Effector memory CD4-positive, alpha-beta T cell (primary cell): Measurements from ENCODE around the gene ZFYVE28.

Source experiments
- DNase-seq, 3 donors: peaks; one replicate each; pipeline ENCODE4 v3.0.0-alpha.2; 2020
- H3K27ac ChIP-seq: 2 replicates; pipeline ENCODE4 v1.7.0; 2013; ENCODE audit warnings: mild to moderate bottlenecking, low read length, moderate library complexity; ENCODE audit not compliant: insufficient read depth, poor library complexity, severe bottlenecking
- H3K27me3 ChIP-seq: replicated peaks from 2 replicates; pipeline ENCODE4 v1.7.0; 2013; ENCODE audit warnings: mild to moderate bottlenecking, low read length; ENCODE audit not compliant: insufficient read depth, control insufficient read depth, poor library complexity, severe bottlenecking
- H3K36me3 ChIP-seq: 2 replicates; pipeline ENCODE4 v1.7.0; 2013; ENCODE audit warnings: mild to moderate bottlenecking, low read length, moderate library complexity; ENCODE audit not compliant: control insufficient read depth, insufficient read depth
- H3K4me1 ChIP-seq: 2 replicates; pipeline ENCODE4 v1.7.0; 2013; ENCODE audit warnings: low read length, mild to moderate bottlenecking; ENCODE audit not compliant: control insufficient read depth, insufficient read depth, poor library complexity, severe bottlenecking
- H3K4me3 ChIP-seq: 2 replicates; pipeline ENCODE4 v1.7.0; 2013; ENCODE audit warnings: low read length, low read depth, mild to moderate bottlenecking; ENCODE audit not compliant: insufficient read depth, poor library complexity, severe bottlenecking
- H3K9me3 ChIP-seq: 2 replicates; pipeline ENCODE4 v1.7.0; 2013; ENCODE audit warnings: mild to moderate bottlenecking, low read length, moderate library complexity; ENCODE audit not compliant: control insufficient read depth

The ZFYVE28 gene

GRCh38 chr4:2457481-2458295, 39.2 kb upstream of the ZFYVE28 start:
- no peaks in the 10 kb centered on the region for H3K27me3 ChIP-seq
- H3K36me3 ChIP-seq = no peaks in the 10 kb centered on the region
- H3K9me3 ChIP-seq = no peaks in the 10 kb centered on the region
- DNase-seq = no peak
- peaks cover 4% of the 10 kb centered on the region for H3K4me1 ChIP-seq
- no peak overlapping the region for H3K27ac ChIP-seq
- no peak overlapping the region for H3K4me3 ChIP-seq

- Histone ChIP-seq H3K4me3 (no peak overlapping the region), H3K9me3 (no peaks in the 10 kb centered on the region), H3K27me3 (no peaks in the 10 kb centered on the region), H3K27ac (no peak overlapping the region), H3K4me1 (no peaks in the 10 kb centered on the region), H3K36me3 (no peaks in the 10 kb centered on the region)
- no peak for DNase-seq
Observed at GRCh38 chr4:2451821-2452785, 33.7 kb upstream of the ZFYVE28 start.

GRCh38 chr4:2451036-2451520, 32.6 kb upstream of the ZFYVE28 start:
- Histone ChIP-seq H3K27ac (no peak overlapping the region), H3K36me3 (no peaks in the 10 kb centered on the region), H3K4me3 (no peak overlapping the region), H3K27me3 (no peaks in the 10 kb centered on the region), H3K4me1 (no peaks in the 10 kb centered on the region), H3K9me3 (no peaks in the 10 kb centered on the region)
- no peak for DNase-seq

- H3K27me3 ChIP-seq = no peaks in the 10 kb centered on the region
- no peak overlapping the region for H3K4me3 ChIP-seq
- no peaks in the 10 kb centered on the region for H3K4me1 ChIP-seq
- no peak overlapping the region for H3K27ac ChIP-seq
- H3K9me3 ChIP-seq = no peaks in the 10 kb centered on the region
- no peaks in the 10 kb centered on the region for H3K36me3 ChIP-seq
- no peak for DNase-seq
Observed at GRCh38 chr4:2450394-2451035, 32.1 kb upstream of the ZFYVE28 start.

- no peak overlapping the region for H3K27ac ChIP-seq
- H3K27me3 ChIP-seq = no peaks in the 10 kb centered on the region
- no peak overlapping the region for H3K4me3 ChIP-seq
- H3K4me1 ChIP-seq = no peaks in the 10 kb centered on the region
- no peaks in the 10 kb centered on the region for H3K9me3 ChIP-seq
- H3K36me3 ChIP-seq = no peaks in the 10 kb centered on the region
- DNase-seq = no peak
Observed at GRCh38 chr4:2449511-2450392, 31.3 kb upstream of the ZFYVE28 start.

GRCh38 chr4:2449051-2449450, 30.6 kb upstream of the ZFYVE28 start:
- Histone ChIP-seq H3K27me3 (no peaks in the 10 kb centered on the region), H3K27ac (no peak overlapping the region)
- no peak for DNase-seq

GRCh38 chr4:2448589-2448988, 30.1 kb upstream of the ZFYVE28 start:
- H3K4me1 ChIP-seq = no peaks in the 10 kb centered on the region
- H3K36me3 ChIP-seq = no peaks in the 10 kb centered on the region
- H3K4me3 ChIP-seq = no peak overlapping the region
- DNase-seq = no peak
- no peaks in the 10 kb centered on the region for H3K9me3 ChIP-seq
- no peaks in the 10 kb centered on the region for H3K27me3 ChIP-seq
- no peak overlapping the region for H3K27ac ChIP-seq

More at GRCh38 chr4:2449051-2449450, 30.6 kb upstream of the ZFYVE28 start:
- Histone ChIP-seq H3K4me1 (no peaks in the 10 kb centered on the region), H3K4me3 (no peak overlapping the region), H3K36me3 (no peaks in the 10 kb centered on the region), H3K9me3 (no peaks in the 10 kb centered on the region)

GRCh38 chr4:2446656-2447564, 28.5 kb upstream of the ZFYVE28 start:
- Histone ChIP-seq H3K27me3 (no peaks in the 10 kb centered on the region), H3K4me3 (no peak overlapping the region), H3K4me1 (peaks cover under 1% of the 10 kb centered on the region), H3K27ac (no peak overlapping the region), H3K36me3 (no peaks in the 10 kb centered on the region), H3K9me3 (no peaks in the 10 kb centered on the region)
- DNase-seq = no peak
